Measurements from ENCODE around the gene EHF.
A peak's percentile ranks its signal among the peaks of the same experiment; 100 is the strongest.
"Not testable (repeated sequence)": the region's sequence is repeated elsewhere in the genome, so short reads cannot be mapped to it uniquely, and the experiment has no call there.

Gene EHF

GRCh38 chr11:34620820-34621792 lies at the start of gene EHF:
TSS of gene EHF (plus strand) at chr11:34621093. CDS start at chr11:34642631, 21,538 bp downstream.
- H3K36me3 ChIP-seq (ENCODE audit: insufficient read depth, low read length), result no peaks in the 10 kb centered on the region
- H3K27me3 ChIP-seq (ENCODE audit: insufficient read depth, low read length), result no peaks in the 10 kb centered on the region
- H2AFZ ChIP-seq (ENCODE audit: low read depth, low read length), result no peak within 1 kb of the TSS
- H3K4me1 ChIP-seq (ENCODE audit: insufficient read depth, low read length), result no peaks in the 10 kb centered on the region
- no peak within 1 kb of the TSS for H3K4me3 ChIP-seq (ENCODE audit: low read length)
- H3K9me3 ChIP-seq (ENCODE audit: low read length), result no peaks in the 10 kb centered on the region

GRCh38 chr11:34573537-34573936 lies 47.4 kb upstream of the EHF start:
- Histone ChIP-seq H3K27me3 (ENCODE audit: insufficient read depth, low read length) (no peaks in the 10 kb centered on the region), H3K9me3 (ENCODE audit: low read length) (no peaks in the 10 kb centered on the region), H3K36me3 (ENCODE audit: insufficient read depth, low read length) (no peaks in the 10 kb centered on the region), H3K4me1 (ENCODE audit: insufficient read depth, low read length) (no peaks in the 10 kb centered on the region), H3K4me3 (ENCODE audit: low read length) (no peak overlapping the region), H2AFZ (ENCODE audit: low read depth, low read length) (no peak overlapping the region)

- no peaks in the 10 kb centered on the region for H3K27me3 ChIP-seq (ENCODE audit: insufficient read depth, low read length)
- H3K9me3 ChIP-seq (ENCODE audit: low read length), result no peaks in the 10 kb centered on the region
- H3K4me1 ChIP-seq (ENCODE audit: insufficient read depth, low read length), result no peaks in the 10 kb centered on the region
- no peak overlapping the region for H3K4me3 ChIP-seq (ENCODE audit: low read length)
- H2AFZ ChIP-seq (ENCODE audit: low read depth, low read length), result no peak overlapping the region
- H3K36me3 ChIP-seq (ENCODE audit: insufficient read depth, low read length), result no peaks in the 10 kb centered on the region
Measured at GRCh38 chr11:34575261-34575660, 45.6 kb upstream of the EHF start.

- Histone ChIP-seq H3K4me3 (ENCODE audit: low read length) (no peak overlapping the region), H3K27me3 (ENCODE audit: insufficient read depth, low read length) (no peaks in the 10 kb centered on the region), H3K36me3 (ENCODE audit: insufficient read depth, low read length) (no peaks in the 10 kb centered on the region), H2AFZ (ENCODE audit: low read depth, low read length) (no peak overlapping the region), H3K4me1 (ENCODE audit: insufficient read depth, low read length) (no peaks in the 10 kb centered on the region), H3K9me3 (ENCODE audit: low read length) (no peaks in the 10 kb centered on the region)
Measured at GRCh38 chr11:34575671-34576070, 45.2 kb upstream of the EHF start.

GRCh38 chr11:34576331-34576730 lies 44.6 kb upstream of the EHF start:
- no peaks in the 10 kb centered on the region for H3K27me3 ChIP-seq (ENCODE audit: insufficient read depth, low read length)
- H3K9me3 ChIP-seq (ENCODE audit: low read length), result no peaks in the 10 kb centered on the region
- H3K36me3 ChIP-seq (ENCODE audit: insufficient read depth, low read length), result no peaks in the 10 kb centered on the region
- no peaks in the 10 kb centered on the region for H3K4me1 ChIP-seq (ENCODE audit: insufficient read depth, low read length)
- no peak overlapping the region for H2AFZ ChIP-seq (ENCODE audit: low read depth, low read length)
- H3K4me3 ChIP-seq (ENCODE audit: low read length), result no peak overlapping the region

- Histone ChIP-seq H2AFZ (ENCODE audit: low read depth, low read length) (no peak overlapping the region), H3K36me3 (ENCODE audit: insufficient read depth, low read length) (no peaks in the 10 kb centered on the region), H3K9me3 (ENCODE audit: low read length) (no peaks in the 10 kb centered on the region), H3K4me3 (ENCODE audit: low read length) (no peak overlapping the region), H3K27me3 (ENCODE audit: insufficient read depth, low read length) (no peaks in the 10 kb centered on the region), H3K4me1 (ENCODE audit: insufficient read depth, low read length) (no peaks in the 10 kb centered on the region)
Measured at GRCh38 chr11:34583818-34584217, 37.1 kb upstream of the EHF start.

- no peaks in the 10 kb centered on the region for H3K36me3 ChIP-seq (ENCODE audit: insufficient read depth, low read length)
- no peaks in the 10 kb centered on the region for H3K9me3 ChIP-seq (ENCODE audit: low read length)
- peaks cover 5% of the 10 kb centered on the region for H3K4me1 ChIP-seq (ENCODE audit: insufficient read depth, low read length)
- peak overlapping the region; percentile 89 for H2AFZ ChIP-seq (ENCODE audit: low read depth, low read length)
- H3K4me3 ChIP-seq (ENCODE audit: low read length), result no peak overlapping the region
- no peaks in the 10 kb centered on the region for H3K27me3 ChIP-seq (ENCODE audit: insufficient read depth, low read length)
Measured at GRCh38 chr11:34585304-34585734, 35.6 kb upstream of the EHF start.

- H3K4me1 ChIP-seq (ENCODE audit: insufficient read depth, low read length), result peaks cover 5% of the 10 kb centered on the region
- no peaks in the 10 kb centered on the region for H3K36me3 ChIP-seq (ENCODE audit: insufficient read depth, low read length)
- peak overlapping the region; percentile 89 for H2AFZ ChIP-seq (ENCODE audit: low read depth, low read length)
- peak overlapping the region; percentile 46 for H3K4me3 ChIP-seq (ENCODE audit: low read length)
- H3K27me3 ChIP-seq (ENCODE audit: insufficient read depth, low read length), result no peaks in the 10 kb centered on the region
- H3K9me3 ChIP-seq (ENCODE audit: low read length), result no peaks in the 10 kb centered on the region
Measured at GRCh38 chr11:34585735-34586487, 35.0 kb upstream of the EHF start.

GRCh38 chr11:34586488-34587281 lies 34.2 kb upstream of the EHF start:
- Histone ChIP-seq H3K27me3 (ENCODE audit: insufficient read depth, low read length) (no peaks in the 10 kb centered on the region), H3K9me3 (ENCODE audit: low read length) (no peaks in the 10 kb centered on the region), H3K4me3 (ENCODE audit: low read length) (no peak overlapping the region), H3K36me3 (ENCODE audit: insufficient read depth, low read length) (no peaks in the 10 kb centered on the region), H2AFZ (ENCODE audit: low read depth, low read length) (peak overlapping the region; percentile 89), H3K4me1 (ENCODE audit: insufficient read depth, low read length) (peaks cover 5% of the 10 kb centered on the region)

- Histone ChIP-seq H3K27me3 (ENCODE audit: insufficient read depth, low read length) (no peaks in the 10 kb centered on the region), H3K9me3 (ENCODE audit: low read length) (no peaks in the 10 kb centered on the region), H2AFZ (ENCODE audit: low read depth, low read length) (no peak overlapping the region), H3K4me1 (ENCODE audit: insufficient read depth, low read length) (peaks cover 5% of the 10 kb centered on the region), H3K4me3 (ENCODE audit: low read length) (no peak overlapping the region), H3K36me3 (ENCODE audit: insufficient read depth, low read length) (no peaks in the 10 kb centered on the region)
Measured at GRCh38 chr11:34587282-34587677, 33.6 kb upstream of the EHF start.

- Histone ChIP-seq H3K9me3 (ENCODE audit: low read length) (no peaks in the 10 kb centered on the region), H3K4me1 (ENCODE audit: insufficient read depth, low read length) (peaks cover 5% of the 10 kb centered on the region), H3K27me3 (ENCODE audit: insufficient read depth, low read length) (no peaks in the 10 kb centered on the region), H3K36me3 (ENCODE audit: insufficient read depth, low read length) (no peaks in the 10 kb centered on the region), H2AFZ (ENCODE audit: low read depth, low read length) (no peak overlapping the region), H3K4me3 (ENCODE audit: low read length) (no peak overlapping the region)
Measured at GRCh38 chr11:34588023-34588422, 32.9 kb upstream of the EHF start.

- no peaks in the 10 kb centered on the region for H3K27me3 ChIP-seq (ENCODE audit: insufficient read depth, low read length)
- no peaks in the 10 kb centered on the region for H3K36me3 ChIP-seq (ENCODE audit: insufficient read depth, low read length)
- peaks cover 5% of the 10 kb centered on the region for H3K4me1 ChIP-seq (ENCODE audit: insufficient read depth, low read length)
- H3K4me3 ChIP-seq (ENCODE audit: low read length), result no peak overlapping the region
- H2AFZ ChIP-seq (ENCODE audit: low read depth, low read length), result no peak overlapping the region
- H3K9me3 ChIP-seq (ENCODE audit: low read length), result no peaks in the 10 kb centered on the region
Measured at GRCh38 chr11:34588701-34589100, 32.2 kb upstream of the EHF start.

- not testable (repeated sequence) for H3K36me3 ChIP-seq (ENCODE audit: insufficient read depth, low read length); H3K9me3 ChIP-seq (ENCODE audit: low read length); H3K27me3 ChIP-seq (ENCODE audit: insufficient read depth, low read length); H3K4me3 ChIP-seq (ENCODE audit: low read length); H2AFZ ChIP-seq (ENCODE audit: low read depth, low read length); H3K4me1 ChIP-seq (ENCODE audit: insufficient read depth, low read length)
Measured at GRCh38 chr11:34589177-34589576, 31.7 kb upstream of the EHF start.
